Muscle layer of duodenum (tissue), 2 donors: ENCODE measurements around the gene THOC6.

Experiments used
- H3K27ac ChIP-seq: one replicate; pipeline ENCODE4 v1.7.0; 2013; ENCODE audit warnings: mild to moderate bottlenecking, low read length
- H3K27me3 ChIP-seq: one replicate; pipeline ENCODE4 v1.7.0; 2013; ENCODE audit warnings: low read depth, mild to moderate bottlenecking, control low read depth, low read length
- H3K36me3 ChIP-seq, 2 donors: one replicate each; pipeline ENCODE4 v1.7.0; 2013; ENCODE audit warnings: low read length in 2 of 2, control low read depth in 1 of 2, mild to moderate bottlenecking in 1 of 2; ENCODE audit not compliant: insufficient read depth in 2 of 2, control insufficient read depth in 1 of 2
- H3K4me1 ChIP-seq, 2 donors: one replicate each; pipeline ENCODE4 v1.7.0; 2013; ENCODE audit warnings: low read length in 2 of 2, mild to moderate bottlenecking in 2 of 2, control low read depth in 1 of 2, moderate library complexity in 1 of 2; ENCODE audit not compliant: insufficient read depth in 2 of 2, control insufficient read depth in 1 of 2
- H3K4me3 ChIP-seq, 2 donors: one replicate each; pipeline ENCODE4 v1.7.0; 2013; ENCODE audit warnings: low read length in 2 of 2, low read depth in 1 of 2, mild to moderate bottlenecking in 1 of 2
- H3K9me3 ChIP-seq, 2 donors: one replicate each; pipeline ENCODE4 v1.7.0; 2013; ENCODE audit warnings: low read length in 2 of 2, control low read depth in 1 of 2, mild to moderate bottlenecking in 1 of 2; ENCODE audit not compliant: control insufficient read depth in 1 of 2
- donor health status: healthy.

THOC6 gene

DNA sequence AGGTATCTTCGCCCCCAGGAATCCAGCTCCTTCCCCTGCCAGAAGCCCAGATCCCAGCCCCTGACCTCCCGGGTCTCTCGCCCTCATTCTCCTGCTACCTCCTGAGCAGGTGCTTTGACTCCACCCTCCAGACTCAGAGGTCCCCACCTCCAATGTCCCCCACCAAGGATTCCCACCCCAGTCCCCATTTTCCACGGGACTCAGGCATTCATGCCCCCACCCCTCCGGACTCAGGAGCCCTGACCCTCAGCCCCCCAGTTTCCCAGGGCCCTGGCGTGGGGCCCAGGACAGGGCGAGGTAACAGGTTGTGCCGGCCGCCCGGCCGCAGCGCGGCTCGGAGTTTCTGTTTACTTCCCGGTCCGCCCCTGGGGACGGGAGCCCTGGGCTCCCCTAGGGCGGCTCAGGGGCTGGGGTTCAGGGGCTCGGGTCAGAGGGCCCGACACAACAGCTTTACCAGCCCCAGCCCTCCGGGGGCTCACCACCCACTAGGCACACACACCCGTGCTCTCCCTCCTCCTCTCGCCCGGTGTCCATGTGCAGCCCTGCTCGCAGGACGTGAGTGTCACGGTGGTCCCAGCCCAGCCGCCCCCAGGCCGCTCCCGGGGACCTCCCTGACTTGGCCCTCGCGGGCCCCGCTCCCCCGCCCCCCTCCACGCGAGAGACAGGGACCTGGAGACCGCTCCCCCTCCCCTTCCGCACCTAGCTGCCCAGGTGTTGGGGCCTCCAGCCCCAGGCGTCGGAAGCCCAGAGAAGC is 12.3 kb downstream of the THOC6 start:
- Histone ChIP-seq H3K27me3 (peaks cover 31% of the 10 kb centered on the region), H3K9me3 (no peaks in the 10 kb centered on the region), H3K4me1 (peaks cover 0 to 4% of the 10 kb centered on the region in 2 donors), H3K27ac (no peak overlapping the region), H3K4me3 (peak overlapping the region in 1 of 2 donors; percentile 33), H3K36me3 (no peaks in the 10 kb centered on the region)

DNA sequence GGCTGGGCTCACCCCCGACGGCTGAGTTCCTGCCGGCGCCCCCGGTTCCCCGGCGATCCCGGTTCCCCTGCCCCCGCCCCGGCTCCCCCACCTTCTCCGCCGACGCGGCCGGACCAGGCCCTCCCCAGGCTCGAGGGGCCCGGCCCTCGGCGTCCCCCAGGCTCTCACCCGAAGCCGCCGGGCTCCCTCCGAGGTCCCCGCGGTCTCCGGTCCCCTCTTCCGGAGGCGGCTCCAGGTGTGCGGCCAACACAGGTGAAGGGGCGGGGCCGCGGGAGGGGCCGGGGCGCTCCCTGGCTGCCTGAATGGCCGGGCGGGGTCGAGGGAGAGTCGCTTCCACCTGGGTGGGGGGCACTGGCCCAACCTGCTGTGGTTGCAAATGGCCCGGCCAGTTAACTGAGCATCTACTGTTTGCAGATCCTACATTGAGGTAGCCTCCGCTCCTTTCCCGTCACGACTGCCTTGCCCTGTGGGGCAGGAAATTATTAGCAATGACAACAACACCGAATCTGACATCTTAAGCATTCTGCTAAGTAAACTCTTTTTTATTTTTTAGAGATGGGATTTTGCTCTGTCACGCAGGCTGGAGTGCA is 13.0 kb downstream of the THOC6 start, which contains the start of gene BICDL2:
TSS of gene BICDL2 (minus strand) at position 219 of the 590 bp plus-strand sequence. CDS start 1,448 bp downstream, outside the sequence.
- H3K27ac ChIP-seq, result no peak within 1 kb of the TSS
- H3K36me3 ChIP-seq, result no peaks in the 10 kb centered on the region
- peaks cover 31% of the 10 kb centered on the region for H3K27me3 ChIP-seq
- H3K9me3 ChIP-seq, result no peaks in the 10 kb centered on the region
- peaks cover 0 to 4% of the 10 kb centered on the region in 2 donors for H3K4me1 ChIP-seq
- peak within 1 kb of the TSS in 1 of 2 donors; percentile 33 for H3K4me3 ChIP-seq

DNA sequence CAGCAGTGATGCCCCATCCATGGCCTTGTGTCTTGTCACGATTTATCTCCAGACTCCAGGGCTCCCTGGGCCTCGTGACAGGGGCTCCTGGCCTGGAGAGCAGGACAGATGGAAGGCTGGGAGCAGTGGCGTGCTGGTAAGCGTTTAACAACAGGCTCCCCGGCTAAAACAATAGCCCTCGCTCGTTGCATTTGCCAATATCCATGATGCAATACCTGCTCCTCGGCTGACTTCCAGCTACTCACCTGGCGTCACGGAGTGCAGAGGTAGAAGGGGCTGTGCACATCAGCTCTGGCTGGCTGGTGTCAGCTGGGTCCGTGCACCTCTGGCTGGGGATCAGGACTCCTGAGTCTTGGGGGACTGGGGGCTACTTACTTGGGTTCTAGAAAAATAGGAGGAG is 14.4 kb downstream of the THOC6 start:
- no peaks in the 10 kb centered on the region for H3K36me3 ChIP-seq
- no peak overlapping the region for H3K4me3 ChIP-seq
- peaks cover 0 to 4% of the 10 kb centered on the region in 2 donors for H3K4me1 ChIP-seq
- H3K27ac ChIP-seq, result no peak overlapping the region
- H3K27me3 ChIP-seq, result peaks cover 31% of the 10 kb centered on the region
- no peaks in the 10 kb centered on the region for H3K9me3 ChIP-seq

DNA sequence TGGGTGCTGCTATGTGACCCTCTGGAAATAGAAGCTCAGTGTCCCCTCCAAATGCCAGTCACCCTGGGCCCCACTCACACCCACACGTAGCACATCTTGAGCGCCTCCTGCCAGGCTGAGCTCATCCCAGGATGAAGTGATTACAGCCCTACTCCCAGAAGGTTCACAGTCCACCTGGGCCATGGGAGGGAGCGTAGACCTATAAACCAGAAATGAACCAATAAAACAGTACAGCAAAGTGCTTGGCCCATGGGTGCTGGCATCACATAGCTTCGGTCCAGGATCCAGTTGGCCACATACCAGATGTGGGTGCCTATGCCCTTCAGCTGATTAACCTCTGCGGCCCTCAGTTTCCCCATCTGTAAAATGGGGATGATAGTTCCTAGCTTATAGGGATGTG is 15.1 kb downstream of the THOC6 start:
- H3K4me3 ChIP-seq, result no peak overlapping the region
- H3K4me1 ChIP-seq, result peaks cover 0 to 4% of the 10 kb centered on the region in 2 donors
- H3K27me3 ChIP-seq, result peaks cover 31% of the 10 kb centered on the region
- no peak overlapping the region for H3K27ac ChIP-seq
- no peaks in the 10 kb centered on the region for H3K36me3 ChIP-seq
- no peaks in the 10 kb centered on the region for H3K9me3 ChIP-seq

DNA sequence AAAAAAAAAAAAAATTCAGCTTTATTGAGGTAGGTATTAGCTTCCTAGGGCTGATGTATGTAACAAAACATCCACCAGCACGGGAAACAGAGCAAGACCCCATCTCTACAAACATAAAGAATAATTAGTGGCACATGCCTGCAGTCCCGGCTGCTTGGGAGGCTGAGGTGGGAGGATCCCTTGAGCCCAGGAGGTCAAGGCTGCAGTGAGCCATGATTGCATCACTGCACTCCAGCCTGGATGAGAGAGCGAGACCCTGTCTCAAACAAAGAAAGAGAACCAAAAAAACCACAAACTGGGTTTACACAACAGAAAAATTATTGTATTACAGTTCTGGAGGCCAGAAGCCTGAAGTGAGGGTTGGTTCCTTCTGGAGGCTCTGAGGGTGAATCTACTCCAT is 18.5 kb downstream of the THOC6 start:
- H3K27ac ChIP-seq, result no peak overlapping the region
- H3K36me3 ChIP-seq, result no peaks in the 10 kb centered on the region
- peaks cover 0 to 16% of the 10 kb centered on the region in 2 donors for H3K4me1 ChIP-seq
- no peak overlapping the region for H3K4me3 ChIP-seq
- no peaks in the 10 kb centered on the region for H3K9me3 ChIP-seq
- peaks cover 37% of the 10 kb centered on the region for H3K27me3 ChIP-seq

DNA sequence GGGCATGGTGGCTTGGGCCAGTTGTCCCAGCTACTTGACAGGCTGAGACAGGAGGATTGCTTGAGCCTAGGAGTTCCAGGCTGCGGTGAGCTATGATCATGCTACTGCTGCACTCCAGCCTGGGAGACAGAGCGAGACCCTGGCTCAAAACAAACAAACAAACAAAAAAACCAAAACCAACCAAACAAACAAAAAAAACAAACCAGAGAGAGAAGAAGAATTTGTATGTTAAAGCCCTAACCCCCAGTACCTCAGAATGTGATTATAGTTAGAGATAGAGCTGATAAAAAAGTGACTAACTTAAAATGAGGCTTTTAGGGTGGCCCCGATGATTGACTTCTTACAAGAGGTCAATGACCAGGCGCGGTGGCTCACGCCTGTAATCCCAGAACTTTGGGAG is 20.9 kb downstream of the THOC6 start:
- H3K27ac ChIP-seq, result no peak overlapping the region
- no peaks in the 10 kb centered on the region for H3K36me3 ChIP-seq
- H3K9me3 ChIP-seq, result no peaks in the 10 kb centered on the region
- peaks cover 0 to 16% of the 10 kb centered on the region in 2 donors for H3K4me1 ChIP-seq
- peaks cover 26% of the 10 kb centered on the region for H3K27me3 ChIP-seq
- H3K4me3 ChIP-seq, result no peak overlapping the region

DNA sequence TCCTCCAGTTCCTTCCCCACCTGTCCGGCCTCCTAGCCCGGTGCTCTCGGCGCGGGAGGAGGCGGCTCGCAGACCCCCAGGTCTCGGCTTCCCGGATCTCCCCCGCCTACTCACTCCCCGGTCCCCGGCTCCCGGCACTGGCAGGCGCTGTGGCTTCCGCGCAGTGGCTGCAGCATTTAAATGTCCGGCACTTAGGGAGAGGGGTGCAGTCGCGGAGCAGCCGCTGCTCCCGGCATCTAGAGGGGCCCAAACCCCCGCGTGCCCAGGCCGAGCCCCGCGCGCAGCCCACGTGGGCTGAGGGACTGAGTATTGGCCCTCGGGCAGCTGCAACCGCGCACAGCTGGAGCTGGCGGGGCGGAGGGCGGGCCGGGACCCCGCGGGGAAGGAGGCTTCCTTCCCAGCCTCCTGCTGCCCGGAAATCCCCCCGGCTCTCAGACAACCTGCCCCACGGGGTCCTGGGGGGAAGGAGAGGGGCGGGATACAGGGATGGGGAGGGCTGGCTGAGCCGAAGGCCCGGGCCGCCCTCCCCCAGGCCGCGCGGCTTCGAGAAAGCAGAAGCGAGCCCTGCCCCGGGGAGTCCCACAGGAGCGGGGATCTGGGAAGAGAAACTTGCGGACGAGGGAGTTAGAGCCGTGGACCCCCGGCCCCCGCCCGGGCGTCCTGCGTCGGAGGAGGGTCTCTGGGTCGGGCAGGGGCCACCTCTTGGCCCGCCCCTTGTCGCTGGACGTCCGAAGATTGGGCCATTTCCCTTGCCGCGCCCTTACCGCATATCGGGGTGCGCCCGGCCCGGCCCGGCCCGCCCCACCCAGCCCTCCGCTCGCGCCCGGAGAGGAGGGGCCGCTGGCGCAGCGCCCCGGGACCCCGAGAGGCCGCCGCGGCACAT is 22.2 kb downstream of the THOC6 start, which contains the start of gene MMP25:
TSS of gene MMP25 (plus strand) at position 804 of the 883 bp plus-strand sequence. CDS start 357 bp downstream, outside the sequence.
- Histone ChIP-seq H3K36me3 (no peaks in the 10 kb centered on the region), H3K27ac (no peak within 1 kb of the TSS), H3K9me3 (no peaks in the 10 kb centered on the region), H3K27me3 (peaks cover 26% of the 10 kb centered on the region), H3K4me1 (peaks cover 0 to 16% of the 10 kb centered on the region in 2 donors), H3K4me3 (peak within 1 kb of the TSS; percentile 16 to 73)

DNA sequence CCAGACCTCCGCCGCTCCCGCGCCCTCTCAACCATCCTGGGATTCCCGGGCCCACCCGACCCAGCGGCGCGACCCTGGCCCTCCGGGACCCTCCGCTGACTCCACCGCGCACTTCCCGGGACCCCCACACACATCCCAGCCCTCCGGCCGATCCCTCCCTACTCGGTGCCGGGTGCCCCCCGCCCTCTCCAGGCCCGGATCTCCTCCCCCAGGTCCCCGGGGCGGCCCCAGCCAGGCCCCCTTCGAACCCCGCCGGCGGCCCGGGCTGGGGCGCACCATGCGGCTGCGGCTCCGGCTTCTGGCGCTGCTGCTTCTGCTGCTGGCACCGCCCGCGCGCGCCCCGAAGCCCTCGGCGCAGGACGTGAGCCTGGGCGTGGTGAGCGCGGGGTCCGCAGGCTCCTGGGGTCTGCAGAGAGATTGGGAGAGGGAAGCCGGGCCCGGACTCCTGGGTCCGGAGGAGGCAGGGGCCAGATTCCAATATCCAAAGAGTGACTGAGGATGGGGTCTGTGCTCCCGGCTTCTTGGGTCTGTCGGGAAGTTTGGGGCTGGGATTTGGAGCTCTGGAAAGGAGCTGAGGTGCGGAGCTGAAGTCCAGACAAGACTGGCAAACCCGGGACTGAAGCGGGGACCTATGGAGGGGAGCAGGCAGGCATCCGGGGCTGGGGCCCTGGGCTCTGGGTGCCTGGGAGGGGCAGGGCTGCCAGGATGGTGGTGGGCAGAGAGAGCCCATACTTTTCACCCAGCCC is 23.0 kb downstream of the THOC6 start:
- H3K27me3 ChIP-seq, result peaks cover 26% of the 10 kb centered on the region
- H3K36me3 ChIP-seq, result no peaks in the 10 kb centered on the region
- no peaks in the 10 kb centered on the region for H3K9me3 ChIP-seq
- H3K27ac ChIP-seq, result no peak overlapping the region
- H3K4me3 ChIP-seq, result peak overlapping the region in 1 of 2 donors; percentile 73
- peaks cover 0 to 16% of the 10 kb centered on the region in 2 donors for H3K4me1 ChIP-seq

DNA sequence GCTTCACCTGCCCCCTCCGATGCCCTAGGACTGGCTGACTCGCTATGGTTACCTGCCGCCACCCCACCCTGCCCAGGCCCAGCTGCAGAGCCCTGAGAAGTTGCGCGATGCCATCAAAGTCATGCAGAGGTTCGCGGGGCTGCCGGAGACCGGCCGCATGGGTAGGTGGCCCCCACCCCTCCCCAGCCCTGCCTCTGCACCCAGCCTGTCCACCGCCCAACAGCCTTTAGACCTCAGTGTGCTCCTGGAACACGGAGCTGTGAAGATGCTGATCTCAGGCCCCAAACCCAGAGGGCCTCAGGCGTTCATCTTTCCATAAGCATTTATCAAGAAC is 23.5 kb downstream of the THOC6 start:
- Histone ChIP-seq H3K36me3 (no peaks in the 10 kb centered on the region), H3K27ac (no peak overlapping the region), H3K4me1 (peaks cover 0 to 16% of the 10 kb centered on the region in 2 donors), H3K27me3 (peaks cover 26% of the 10 kb centered on the region), H3K9me3 (no peaks in the 10 kb centered on the region), H3K4me3 (peak overlapping the region in 1 of 2 donors; percentile 73)

DNA sequence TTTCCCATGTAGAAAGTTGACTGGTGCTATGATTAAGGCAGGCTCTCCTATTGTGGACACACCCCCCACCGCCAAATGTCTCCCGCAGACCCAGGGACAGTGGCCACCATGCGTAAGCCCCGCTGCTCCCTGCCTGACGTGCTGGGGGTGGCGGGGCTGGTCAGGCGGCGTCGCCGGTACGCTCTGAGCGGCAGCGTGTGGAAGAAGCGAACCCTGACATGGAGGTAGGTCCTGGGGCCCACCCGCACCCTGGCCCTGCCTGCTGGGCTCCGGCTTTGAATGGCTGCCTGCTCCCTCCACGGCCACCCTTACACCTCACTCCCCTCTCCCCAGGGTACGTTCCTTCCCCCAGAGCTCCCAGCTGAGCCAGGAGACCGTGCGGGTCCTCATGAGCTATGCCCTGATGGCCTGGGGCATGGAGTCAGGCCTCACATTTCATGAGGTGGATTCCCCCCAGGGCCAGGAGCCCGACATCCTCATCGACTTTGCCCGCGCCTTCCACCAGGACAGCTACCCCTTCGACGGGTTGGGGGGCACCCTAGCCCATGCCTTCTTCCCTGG is 26.2 kb downstream of the THOC6 start:
- no peaks in the 10 kb centered on the region for H3K36me3 ChIP-seq
- H3K27ac ChIP-seq, result no peak overlapping the region
- H3K4me1 ChIP-seq, result peaks cover 0 to 16% of the 10 kb centered on the region in 2 donors
- H3K4me3 ChIP-seq, result no peak overlapping the region
- no peaks in the 10 kb centered on the region for H3K9me3 ChIP-seq
- peaks cover 17% of the 10 kb centered on the region for H3K27me3 ChIP-seq
